Measurements from ENCODE around the gene COL5A1.
"Not testable (repeated sequence)": the region's sequence is repeated elsewhere in the genome, so short reads cannot be mapped to it uniquely, and the experiment has no call there.

COL5A1 gene

GRCh38 chr9:134693641-134694367 is 52.2 kb downstream of the COL5A1 start:
- no peak for DNase-seq

DNA sequence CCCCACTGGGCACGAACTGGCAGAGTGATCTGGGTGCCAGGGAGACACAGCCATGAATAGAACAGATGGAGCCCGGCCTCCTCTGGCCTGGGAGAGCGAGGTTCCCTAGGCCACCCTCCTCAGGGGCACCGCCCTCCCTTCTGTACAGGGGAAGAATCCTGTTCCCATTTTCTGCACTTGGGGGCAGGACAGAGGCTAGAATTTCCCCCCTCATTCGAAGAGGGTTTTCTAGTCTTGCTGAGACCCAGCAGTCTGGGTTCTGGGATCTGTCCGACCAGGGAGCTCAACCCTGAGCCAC is 52.7 kb downstream of the COL5A1 start:
- no peak for DNase-seq

DNA sequence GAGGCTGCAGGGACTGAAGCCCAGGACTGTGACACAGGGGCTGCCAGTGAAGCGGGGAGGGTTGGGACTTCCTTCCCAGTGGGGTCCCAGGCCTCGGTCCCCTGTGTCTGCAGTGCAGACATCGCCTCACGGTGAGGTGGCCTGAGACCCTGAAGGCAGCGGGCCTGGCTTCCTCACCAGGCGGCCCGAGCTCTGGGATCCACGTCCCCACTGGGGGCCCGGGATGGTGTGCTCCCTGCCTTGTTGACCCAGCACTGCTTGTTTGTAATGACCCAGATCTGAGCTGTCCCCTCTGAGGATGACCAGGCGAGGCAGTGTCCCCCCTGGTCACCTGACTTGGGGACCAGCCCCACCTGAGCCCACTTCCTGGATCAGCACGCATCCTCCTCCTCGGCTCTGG is 53.1 kb downstream of the COL5A1 start:
- DNase-seq, result no peak

- DNase-seq, result no peak
These were observed 53.5 kb downstream of the COL5A1 start for GRCh38 chr9:134695144-134695543.

GRCh38 chr9:134696433-134696832 is 54.8 kb downstream of the COL5A1 start:
- DNase-seq, result no peak

DNA sequence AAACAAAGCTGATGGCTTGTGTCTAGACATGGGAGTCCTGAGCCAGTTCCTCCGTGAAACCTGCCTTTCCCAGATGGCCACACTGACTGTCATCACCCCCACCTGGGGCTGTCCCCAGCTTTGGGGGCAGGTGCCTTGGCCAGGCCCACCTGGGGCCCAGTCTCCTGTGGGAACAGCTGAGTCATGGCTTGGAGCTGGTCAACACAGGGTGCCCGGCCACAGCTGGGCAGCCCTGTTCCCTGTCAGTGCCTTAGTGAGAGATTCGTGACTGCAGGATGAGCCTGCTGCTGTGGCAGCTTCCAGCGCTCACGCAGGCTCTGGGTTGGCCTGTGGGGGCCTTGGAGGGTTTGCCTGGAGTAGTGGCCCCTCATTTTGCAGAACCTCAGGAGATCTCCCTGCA is 56.5 kb downstream of the COL5A1 start:
- DNase-seq, result no peak

- DNase-seq, result no peak
These were observed 57.2 kb downstream of the COL5A1 start for GRCh38 chr9:134698587-134699342.

- DNase-seq, result no peak
These were observed 57.7 kb downstream of the COL5A1 start for GRCh38 chr9:134699343-134699740.

- DNase-seq, result no peak
These were observed 59.2 kb downstream of the COL5A1 start for GRCh38 chr9:134700636-134701350.

GRCh38 chr9:134701581-134702259 is 60.1 kb downstream of the COL5A1 start:
- no peak for DNase-seq

GRCh38 chr9:134702291-134702690 is 60.7 kb downstream of the COL5A1 start:
- DNase-seq, result no peak

DNA sequence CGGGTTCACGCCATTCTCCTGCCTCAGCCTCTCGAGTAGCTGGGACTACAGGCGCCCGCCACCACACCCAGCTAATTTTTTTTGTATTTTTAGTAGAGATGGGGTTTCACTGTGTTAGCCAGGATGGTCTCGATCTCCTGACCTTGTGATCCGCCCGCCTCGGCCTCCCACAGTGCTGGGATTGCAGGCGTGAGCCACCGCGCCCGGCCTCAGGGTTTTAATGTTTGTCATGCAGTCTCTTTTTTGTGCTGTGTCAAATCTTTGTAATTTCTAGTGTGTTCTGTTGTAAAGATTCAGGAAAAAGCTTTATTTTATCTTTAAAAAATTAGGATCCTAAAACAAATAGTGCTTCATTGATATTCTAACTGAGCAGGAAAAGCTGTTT is 62.1 kb downstream of the COL5A1 start:
- DNase-seq, result not testable (repeated sequence)

GRCh38 chr9:134704498-134704897 is 62.9 kb downstream of the COL5A1 start:
- DNase-seq, result no peak

DNA sequence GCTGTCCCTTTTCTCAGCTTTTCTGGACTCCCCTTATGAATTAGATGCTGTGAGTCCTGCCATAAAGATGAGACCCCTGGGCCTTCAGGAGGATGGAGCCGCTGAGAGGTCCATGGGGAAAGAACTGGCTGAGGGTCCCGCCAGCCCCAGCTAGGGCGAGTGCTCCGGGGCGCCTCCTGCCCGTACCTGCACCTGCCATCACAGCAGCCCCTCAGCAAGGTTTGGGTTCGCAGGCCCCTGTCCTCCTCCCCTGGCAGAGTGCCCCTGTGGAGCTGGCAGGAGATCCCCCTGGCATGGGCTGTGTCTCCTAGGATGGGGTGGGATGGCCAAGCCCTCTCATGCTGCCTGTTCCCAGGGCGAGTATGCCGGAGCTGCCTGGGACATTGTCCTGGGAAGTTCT is 64.2 kb downstream of the COL5A1 start:
- DNase-seq, result no peak

DNA sequence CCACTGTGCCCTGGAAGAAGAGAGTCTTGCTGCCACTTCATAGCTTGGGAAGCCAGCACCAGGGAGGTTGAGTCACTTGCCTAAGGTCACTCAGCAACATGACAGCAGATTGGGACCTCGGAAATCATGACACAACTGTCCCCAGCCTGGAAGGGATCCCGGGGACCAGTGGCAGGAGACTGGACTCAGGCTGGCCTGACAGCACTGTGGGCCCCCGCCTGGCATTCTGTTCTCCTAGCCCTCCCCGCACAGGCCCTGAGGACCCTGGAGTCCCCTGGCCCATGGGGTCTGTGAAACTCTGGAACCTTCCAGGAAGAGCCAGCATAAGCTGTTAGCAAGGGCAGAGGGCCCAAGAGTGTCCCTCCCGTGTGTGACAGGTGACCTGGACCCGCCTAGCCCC is 64.9 kb downstream of the COL5A1 start:
- DNase-seq, result no peak

DNA sequence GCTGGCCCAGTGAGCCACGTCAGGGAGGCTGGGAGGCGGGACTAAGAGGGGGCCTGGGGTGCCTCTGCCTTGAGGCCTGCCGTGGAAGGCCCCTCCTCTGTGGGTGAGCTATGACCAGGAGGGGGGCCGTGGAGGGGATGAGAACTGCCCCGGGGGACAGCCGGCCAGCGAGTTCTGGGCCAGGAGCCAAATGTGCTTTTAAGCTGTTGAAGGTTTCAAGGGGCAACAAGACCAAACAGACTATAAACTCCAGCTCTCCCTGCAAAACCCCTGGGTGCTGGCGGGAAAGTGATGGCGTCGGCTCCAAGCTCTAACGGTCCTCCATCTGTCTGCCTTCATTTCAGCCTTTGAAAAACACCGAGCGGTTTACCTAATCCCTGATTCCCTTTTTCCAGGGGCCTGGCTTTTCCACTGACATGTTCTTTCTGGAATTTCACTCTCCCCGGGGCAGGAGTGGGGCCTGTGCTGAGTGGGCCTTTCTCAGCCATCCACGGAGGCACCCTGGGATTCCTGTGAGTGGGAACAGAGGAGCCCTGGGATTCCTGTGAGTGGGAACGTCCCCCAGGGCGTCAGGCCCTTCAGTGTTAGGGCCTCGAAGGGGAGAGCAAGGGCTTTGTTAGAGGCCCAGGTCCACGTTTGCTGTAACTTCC is 65.6 kb downstream of the COL5A1 start:
- DNase-seq, result no peak

- DNase-seq, result no peak
These were observed 66.4 kb downstream of the COL5A1 start for GRCh38 chr9:134707731-134708671.

DNA sequence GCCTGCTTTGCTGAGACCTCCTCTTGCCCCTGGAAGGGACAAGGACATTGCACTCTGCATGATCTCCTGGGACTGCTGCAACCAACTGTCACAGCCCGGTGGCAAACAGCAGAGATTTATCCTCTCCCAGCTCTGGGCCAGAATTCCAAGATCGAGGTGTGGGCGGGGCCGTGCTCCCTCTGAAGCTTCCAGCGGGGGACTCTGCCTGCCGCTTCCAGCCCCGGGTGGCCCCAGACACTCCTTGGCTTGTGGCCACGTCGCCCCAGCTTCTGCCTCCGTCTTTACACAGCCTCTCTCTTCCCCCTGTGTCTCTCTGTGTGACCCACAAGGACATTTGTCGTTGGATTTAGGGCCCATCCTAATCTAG is 67.1 kb downstream of the COL5A1 start:
- DNase-seq, result no peak

GRCh38 chr9:134709512-134710270 is 68.1 kb downstream of the COL5A1 start:
- no peak for DNase-seq

DNA sequence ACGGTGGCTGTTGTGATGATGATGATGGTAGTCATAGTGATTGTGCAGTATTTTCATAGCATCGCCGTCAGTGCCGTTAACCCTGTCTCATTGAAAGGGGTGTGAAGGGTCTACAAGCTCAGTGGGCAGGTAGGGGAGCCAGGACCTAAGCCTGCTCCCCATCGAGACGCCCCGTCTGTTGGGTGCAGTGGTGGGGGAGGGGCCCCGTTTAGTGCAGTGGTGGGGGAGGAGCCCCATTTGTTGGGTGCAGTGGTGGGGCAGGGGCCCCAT is 68.6 kb downstream of the COL5A1 start:
- DNase-seq, result no peak

- DNase-seq, result no peak
These were observed 69.3 kb downstream of the COL5A1 start for GRCh38 chr9:134710901-134711300.

All from activated CD4-positive, alpha-beta T cell treated with anti-CD3 and anti-CD28 coated beads for 1 hour (primary cell).